GM10266 (cell line): ENCODE results near the gene TRMT44.

ENCODE experiments used
- DNase-seq: peaks from one replicate; pipeline ENCODE4 v3.0.0; 2012; ENCODE audit errors: extremely low spot score
- CTCF ChIP-seq: IDR thresholded peaks from 2 replicates; pipeline ENCODE4 v1.5.1; 2012; ENCODE audit warnings: mild to moderate bottlenecking, low read depth; ENCODE audit not compliant: control insufficient read depth, insufficient read depth; ENCODE audit errors: missing control alignments

Gene TRMT44

GRCh38 chr4:8427761-8428287 lies 12.8 kb upstream of the TRMT44 start:
- no peak for TF ChIP-seq CTCF
- peak; percentile 48 for DNase-seq

- peak; percentile 93 for DNase-seq
- no peak for TF ChIP-seq CTCF
These were observed 12.1 kb upstream of the TRMT44 start for GRCh38 chr4:8428288-8429097.

GRCh38 chr4:8431553-8431952 lies 9.0 kb upstream of the TRMT44 start:
- no peak for DNase-seq
- no peak for TF ChIP-seq CTCF

- DNase-seq: no peak
- no peak for TF ChIP-seq CTCF
These were observed 7.4 kb upstream of the TRMT44 start for GRCh38 chr4:8433136-8433535.

GRCh38 chr4:8434251-8435073 lies 6.1 kb upstream of the TRMT44 start:
- TF ChIP-seq CTCF: no peak
- DNase-seq: no peak

GRCh38 chr4:8435656-8436121 lies 4.9 kb upstream of the TRMT44 start:
- TF ChIP-seq CTCF: no peak
- peak; percentile 59 for DNase-seq
